Ascending aorta (tissue), 2 donors: Measurements from ENCODE around the gene BPHL. TPM values are rescaled to one million over a fixed set of nuclear protein-coding genes. Genes with fewer than 3 reads are reported as not detected.
"Not testable (repeated sequence)": the region's sequence is repeated elsewhere in the genome, so short reads cannot be mapped to it uniquely, and the experiment has no call there.

Source experiments
- DNase-seq, 2 donors: peaks; one replicate each; pipeline ENCODE4 v3.0.0-alpha.2; 2019; ENCODE audit warnings: low spot score in 2 of 2
- H3K27ac ChIP-seq, 2 donors: fragments of 200-600 bp; sonication (generic); one replicate each; pipeline ENCODE4 v1.5.1; 2016 to 2017; ENCODE audit warnings: mild to moderate bottlenecking in 1 of 2
- H3K27me3 ChIP-seq: fragments of 200-600 bp; sonication (generic); one replicate; pipeline ENCODE4 v1.5.1; 2017
- H3K36me3 ChIP-seq, 2 donors: fragments of 200-600 bp; sonication (generic); one replicate each; pipeline ENCODE4 v1.5.1; 2016
- H3K4me1 ChIP-seq, 2 donors: fragments of 200-600 bp; sonication (generic); one replicate each; pipeline ENCODE4 v1.5.1; 2016 to 2017; ENCODE audit warnings: mild to moderate bottlenecking in 1 of 2
- H3K4me3 ChIP-seq, 2 donors: fragments of 200-600 bp; sonication (generic); one replicate each; pipeline ENCODE4 v1.5.1; 2016 to 2017; ENCODE audit warnings: mild to moderate bottlenecking in 1 of 2
- H3K9me3 ChIP-seq, 2 donors: fragments of 200-600 bp; sonication (generic); one replicate each; pipeline ENCODE4 v1.5.1; 2016
- CTCF ChIP-seq, 3 experiments: fragments of 200-600 bp in 2 of 3; fragments of 450-650 bp in 1 of 3; sonication (generic) in 2 of 3; IDR thresholded peaks; one replicate each; pipeline ENCODE4 v1.5.1; 2016 to 2019; ENCODE audit warnings: antibody characterized with exemption in 3 of 3, mild to moderate bottlenecking in 1 of 3, moderate library complexity in 1 of 3
- intact Hi-C: fragments of 100-400 bp; cut with DNase I; formaldehyde crosslinking; loops from one replicate; pipeline ENCODE4 v1.15.1; 2023
- total RNA-seq: library from RNA; depleted of rRNA; stranded (reverse); fragments of >200 nt; gene quantifications from one replicate; pipeline ENCODE4 v1.1.0, GENCODE V29; 2016

BPHL gene
- total RNA-seq, 1 donor from 2014 or later: 7.7 TPM

- intact Hi-C loops: no loop called here
- no peak for TF ChIP-seq CTCF (IDR thresholded peaks at IDR 0.05)
- Histone ChIP-seq H3K4me3 (no peak overlapping the region), H3K9me3 (no peaks in the 10 kb centered on the region), H3K27ac (no peak overlapping the region), H3K27me3 (no peaks in the 10 kb centered on the region), H3K36me3 (peaks cover 36 to 54% of the 10 kb centered on the region in 2 donors), H3K4me1 (no peaks in the 10 kb centered on the region)
- DNase-seq: no peak
Observed at GRCh38 chr6:3143158-3143557, 24.6 kb downstream of the BPHL start.

GRCh38 chr6:3144571-3144970 is 26.1 kb downstream of the BPHL start:
- no peak overlapping the region for H3K4me3 ChIP-seq
- no peaks in the 10 kb centered on the region for H3K27me3 ChIP-seq
- H3K4me1 ChIP-seq: no peaks in the 10 kb centered on the region
- H3K27ac ChIP-seq: no peak overlapping the region
- no peak for DNase-seq
- intact Hi-C loops: no loop called here
- no peaks in the 10 kb centered on the region for H3K9me3 ChIP-seq
- peaks cover 27 to 47% of the 10 kb centered on the region in 2 donors for H3K36me3 ChIP-seq
- TF ChIP-seq CTCF (IDR thresholded peaks at IDR 0.05): no peak

GRCh38 chr6:3147914-3148757 is 29.6 kb downstream of the BPHL start:
- Histone ChIP-seq H3K9me3 (no peaks in the 10 kb centered on the region), H3K4me1 (no peaks in the 10 kb centered on the region), H3K27me3 (no peaks in the 10 kb centered on the region), H3K27ac (no peak overlapping the region), H3K4me3 (no peak overlapping the region), H3K36me3 (peaks cover 10 to 21% of the 10 kb centered on the region in 2 donors)
- TF ChIP-seq CTCF (IDR thresholded peaks at IDR 0.05): no peak
- DNase-seq: no peak
- intact Hi-C loops: no loop called here

- Histone ChIP-seq H3K4me1 (peaks cover 0 to 3% of the 10 kb centered on the region in 2 donors), H3K36me3 (peaks cover 7 to 22% of the 10 kb centered on the region in 2 donors), H3K27me3 (no peaks in the 10 kb centered on the region), H3K9me3 (no peaks in the 10 kb centered on the region), H3K27ac (no peak overlapping the region), H3K4me3 (no peak overlapping the region)
- TF ChIP-seq CTCF (IDR thresholded peaks at IDR 0.05): no peak
- intact Hi-C loops: no loop called here
- no peak for DNase-seq
Observed at GRCh38 chr6:3151691-3152090, 33.2 kb downstream of the BPHL start.

- H3K36me3 ChIP-seq: peaks cover 6 to 20% of the 10 kb centered on the region in 2 donors
- no peaks in the 10 kb centered on the region for H3K9me3 ChIP-seq
- no peak overlapping the region for H3K27ac ChIP-seq
- H3K4me3 ChIP-seq: no peak overlapping the region
- intact Hi-C loops: no loop called here
- no peak for TF ChIP-seq CTCF (IDR thresholded peaks at IDR 0.05)
- H3K27me3 ChIP-seq: no peaks in the 10 kb centered on the region
- no peak for DNase-seq
- peaks cover 0 to 3% of the 10 kb centered on the region in 2 donors for H3K4me1 ChIP-seq
Observed at GRCh38 chr6:3152689-3153088, 34.2 kb downstream of the BPHL start.

- H3K4me3 ChIP-seq, H3K27me3 ChIP-seq, H3K36me3 ChIP-seq, H3K9me3 ChIP-seq, H3K4me1 ChIP-seq, H3K27ac ChIP-seq, DNase-seq: not testable (repeated sequence)
- intact Hi-C loops: loop anchor here (5.0 kb wide), 1 partner anchor 867 kb away; a partner anchor contains a TSS
Observed at GRCh38 chr6:3155416-3155815, 36.9 kb downstream of the BPHL start.

- H3K36me3 ChIP-seq, H3K9me3 ChIP-seq, H3K4me1 ChIP-seq, H3K27me3 ChIP-seq: not testable (repeated sequence)
- Histone ChIP-seq H3K27ac (peak overlapping the region; percentile 99), H3K4me3 (peak overlapping the region; percentile 70 to 99)
- peak in 1 of 2 donors; percentile 68 for DNase-seq
- intact Hi-C loops: loop anchor here (1.0 to 5.0 kb wide), 6 partner anchors 30 to 866 kb away; partner anchors contain the start of genes BPHL and RIPK1
Observed at GRCh38 chr6:3156184-3157130, 37.9 kb downstream of the BPHL start.
